NCI-H2227 (cell line): ENCODE measurements around the gene VILL.
"Not testable (repeated sequence)": the region's sequence is repeated elsewhere in the genome, so short reads cannot be mapped to it uniquely, and the experiment has no call there.

Source experiments
- DNase-seq: peaks from one replicate; lab custom pipeline; 2025; ENCODE audit not compliant: unreplicated experiment; lab: John Stamatoyannopoulos, UW

Gene VILL

GRCh38 chr3:38032328-38032865, 41.8 kb downstream of the VILL start:
- DNase-seq, result no peak

GRCh38 chr3:38033586-38033985, 43.0 kb downstream of the VILL start:
- DNase-seq, result not testable (repeated sequence)

- not testable (repeated sequence) for DNase-seq
Observed at GRCh38 chr3:38034335-38034734, 43.7 kb downstream of the VILL start.

GRCh38 chr3:38036286-38036685, 45.7 kb downstream of the VILL start:
- no peak for DNase-seq

- DNase-seq, result no peak
Observed at GRCh38 chr3:38036906-38037305, 46.3 kb downstream of the VILL start.

- no peak for DNase-seq
Observed at GRCh38 chr3:38038447-38038911, 47.9 kb downstream of the VILL start.

- peak; percentile 76 for DNase-seq
Observed at GRCh38 chr3:38039101-38039898, 48.7 kb downstream of the VILL start, which contains the start of gene DLEC1. DLEC1 (plus strand) TSS chr3:38039208; CDS start chr3:38039226, 18 bp downstream.

GRCh38 chr3:38039899-38040261, 49.3 kb downstream of the VILL start:
- peak; percentile 6 for DNase-seq

GRCh38 chr3:38040401-38040800, 49.8 kb downstream of the VILL start:
- no peak for DNase-seq

- DNase-seq, result no peak
Observed at GRCh38 chr3:38043486-38043885, 52.9 kb downstream of the VILL start.

GRCh38 chr3:38046027-38046426, 55.4 kb downstream of the VILL start:
- DNase-seq, result no peak

GRCh38 chr3:38046821-38047220, 56.2 kb downstream of the VILL start:
- no peak for DNase-seq

- no peak for DNase-seq
Observed at GRCh38 chr3:38047896-38048295, 57.3 kb downstream of the VILL start.

- no peak for DNase-seq
Observed at GRCh38 chr3:38049358-38050126, 59.0 kb downstream of the VILL start.

GRCh38 chr3:38051131-38051530, 60.5 kb downstream of the VILL start:
- no peak for DNase-seq

- DNase-seq, result not testable (repeated sequence)
Observed at GRCh38 chr3:38053286-38053685, 62.7 kb downstream of the VILL start.

GRCh38 chr3:38053813-38054498, 63.4 kb downstream of the VILL start:
- not testable (repeated sequence) for DNase-seq

- no peak for DNase-seq
Observed at GRCh38 chr3:38054499-38055001, 64.0 kb downstream of the VILL start.
